MCF 10A (cell line): ENCODE measurements around the gene OXT. TPM values are rescaled to one million over a fixed set of nuclear protein-coding genes. Genes with fewer than 3 reads are reported as not detected.
"Not testable (repeated sequence)": the region's sequence is repeated elsewhere in the genome, so short reads cannot be mapped to it uniquely, and the experiment has no call there.

ENCODE experiments used
- BruUV-seq: library from RNA; stranded (reverse); fragments of 400-500 nt; replicated peaks from 2 replicates; lab custom pipeline; 2021; lab: Mats Ljungman, UMichigan
- CTCF ChIA-PET: fragments of 300-600 bp; sonication (Branson Sonifier 250); formaldehyde crosslinking; extraction: SDS; loops from one replicate; lab custom pipeline; 2021; ENCODE audit warnings: antibody characterized with exemption, inconsistent platforms; lab: Yijun Ruan, JAX
- POLR2A ChIA-PET: fragments of 300-600, 350-650 bp; sonication (Branson Sonifier 250); formaldehyde crosslinking; extraction: SDS; loops from one replicate; lab custom pipeline; 2020; ENCODE audit warnings: antibody characterized with exemption, inconsistent platforms; lab: Yijun Ruan, JAX
- DNase-seq: peaks from one replicate; pipeline ENCODE4 v3.0.0-alpha.2; 2018; ENCODE audit not compliant: unreplicated experiment
- H3K27ac Mint-ChIP-seq: one replicate; pipeline ENCODE4 v1.8.0; 2022; ENCODE audit warnings: mild to moderate bottlenecking, low read depth, mixed read lengths; ENCODE audit not compliant: unreplicated experiment
- H3K27me3 Mint-ChIP-seq: one replicate; pipeline ENCODE4 v1.8.0; 2022; ENCODE audit warnings: mixed read lengths; ENCODE audit not compliant: insufficient read depth, unreplicated experiment
- H3K36me3 Mint-ChIP-seq: one replicate; pipeline ENCODE4 v1.8.0; 2022; ENCODE audit warnings: mild to moderate bottlenecking, moderate library complexity, mixed read lengths; ENCODE audit not compliant: insufficient read depth, unreplicated experiment
- H3K4me1 Mint-ChIP-seq: one replicate; pipeline ENCODE4 v1.8.0; 2022; ENCODE audit warnings: mixed read lengths; ENCODE audit not compliant: insufficient read depth, unreplicated experiment
- H3K4me3 Mint-ChIP-seq: one replicate; pipeline ENCODE4 v1.8.0; 2022; ENCODE audit warnings: mild to moderate bottlenecking, moderate library complexity, mixed read lengths; ENCODE audit not compliant: unreplicated experiment
- H3K9me3 Mint-ChIP-seq: one replicate; pipeline ENCODE4 v1.8.0; 2022; ENCODE audit warnings: mixed read lengths; ENCODE audit not compliant: unreplicated experiment
- intact Hi-C: fragments of 100-400 bp; cut with micrococcal nuclease; formaldehyde crosslinking; loops from 2 replicates; pipeline ENCODE4 v1.14.1; 2022
- total RNA-seq: library from RNA; stranded (reverse); gene quantifications from 2 replicates; pipeline ENCODE4 v1.2.3, GENCODE V29; 2022
- TF ChIP-seq, protein P1 (sequence below): fragments of 200-600 bp; IDR thresholded peaks from one replicate; pipeline ENCODE4 v1.8.0; 2022; ENCODE audit warnings: antibody characterized with exemption, mild to moderate bottlenecking; ENCODE audit not compliant: unreplicated experiment

The OXT gene
- total RNA-seq, 1 experiment from 2014 or later, result not detected

DNA sequence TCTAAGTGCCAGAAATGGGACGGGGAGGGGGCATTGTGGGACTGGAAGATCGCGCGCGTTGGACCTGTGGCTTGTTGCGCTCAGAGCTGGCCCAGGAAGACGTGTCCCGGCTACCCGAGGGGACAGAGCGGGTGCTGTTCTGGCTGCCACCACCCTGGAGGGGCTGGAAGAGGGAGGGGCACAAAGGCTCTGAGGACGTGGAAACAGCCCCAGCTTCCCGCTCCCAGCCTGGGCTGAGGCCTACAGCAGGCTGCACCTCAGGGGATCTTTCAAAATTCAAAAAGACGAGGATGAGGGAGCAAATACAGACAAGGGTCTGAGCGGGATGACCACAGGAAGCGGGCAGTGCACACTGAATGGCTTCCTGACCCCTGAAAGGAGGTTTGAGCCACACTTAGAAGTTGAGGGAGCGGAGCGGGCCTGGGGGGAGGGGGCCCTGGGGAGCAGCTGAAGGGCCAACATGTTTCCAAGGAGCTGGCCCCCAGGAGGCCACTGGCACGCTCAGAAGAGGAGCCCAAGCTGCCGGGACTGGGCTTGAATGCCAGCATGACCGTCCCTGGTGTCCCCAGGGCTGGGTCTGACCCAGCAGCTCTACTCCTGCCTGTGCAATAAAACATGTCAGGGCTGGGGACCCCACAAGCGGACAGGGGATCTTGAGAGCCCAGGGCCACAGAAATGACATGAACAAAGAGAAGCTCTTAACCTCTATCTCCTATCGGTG lies 1.3 kb downstream of the OXT start:
- Mint-ChIP-seq H3K27ac (no peak overlapping the region), H3K27me3 (no peaks in the 10 kb centered on the region), H3K4me1 (peaks cover 12% of the 10 kb centered on the region), H3K9me3 (no peaks in the 10 kb centered on the region), H3K36me3 (no peaks in the 10 kb centered on the region), H3K4me3 (no peak overlapping the region)
- no TSS peak for BruUV-seq
- no peak for DNase-seq
- intact Hi-C loops, result no loop called here
- ChIA-PET POLR2A (no interaction called here), CTCF (interaction anchor here (0.6 to 1.1 kb wide), 4 partner anchors 33 to 599 kb away, joined by 3 to 4 read pairs (median 3); no protein-coding TSS in a partner anchor)
- TF ChIP-seq, protein P1, sequence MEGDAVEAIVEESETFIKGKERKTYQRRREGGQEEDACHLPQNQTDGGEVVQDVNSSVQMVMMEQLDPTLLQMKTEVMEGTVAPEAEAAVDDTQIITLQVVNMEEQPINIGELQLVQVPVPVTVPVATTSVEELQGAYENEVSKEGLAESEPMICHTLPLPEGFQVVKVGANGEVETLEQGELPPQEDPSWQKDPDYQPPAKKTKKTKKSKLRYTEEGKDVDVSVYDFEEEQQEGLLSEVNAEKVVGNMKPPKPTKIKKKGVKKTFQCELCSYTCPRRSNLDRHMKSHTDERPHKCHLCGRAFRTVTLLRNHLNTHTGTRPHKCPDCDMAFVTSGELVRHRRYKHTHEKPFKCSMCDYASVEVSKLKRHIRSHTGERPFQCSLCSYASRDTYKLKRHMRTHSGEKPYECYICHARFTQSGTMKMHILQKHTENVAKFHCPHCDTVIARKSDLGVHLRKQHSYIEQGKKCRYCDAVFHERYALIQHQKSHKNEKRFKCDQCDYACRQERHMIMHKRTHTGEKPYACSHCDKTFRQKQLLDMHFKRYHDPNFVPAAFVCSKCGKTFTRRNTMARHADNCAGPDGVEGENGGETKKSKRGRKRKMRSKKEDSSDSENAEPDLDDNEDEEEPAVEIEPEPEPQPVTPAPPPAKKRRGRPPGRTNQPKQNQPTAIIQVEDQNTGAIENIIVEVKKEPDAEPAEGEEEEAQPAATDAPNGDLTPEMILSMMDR, result no peak

DNA sequence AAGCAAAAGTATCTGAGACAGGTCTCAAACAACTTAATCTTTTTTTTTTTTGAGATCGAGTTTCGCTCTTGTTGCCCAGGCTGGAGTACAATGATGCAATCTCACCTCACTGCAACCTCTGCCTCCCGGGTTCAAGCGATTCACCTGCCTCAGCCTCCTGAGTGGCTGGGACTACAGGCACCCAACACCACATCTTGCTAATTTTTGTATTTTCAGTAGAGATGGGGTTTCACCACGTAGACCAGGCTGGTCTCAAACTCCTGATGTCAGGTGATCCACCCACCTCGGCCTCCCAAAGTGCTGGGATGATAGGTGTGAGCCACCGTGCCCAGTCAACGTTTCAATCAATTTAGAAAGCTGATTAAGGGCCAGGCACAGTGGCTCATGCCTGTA lies 1.8 kb downstream of the OXT start:
- peaks cover 12% of the 10 kb centered on the region for H3K4me1 Mint-ChIP-seq
- H3K27ac Mint-ChIP-seq, H3K9me3 Mint-ChIP-seq, H3K4me3 Mint-ChIP-seq, POLR2A ChIA-PET, BruUV-seq, H3K36me3 Mint-ChIP-seq, H3K27me3 Mint-ChIP-seq, intact Hi-C loops, DNase-seq: not testable (repeated sequence)
- CTCF ChIA-PET, result interaction anchor here (0.9 to 1.2 kb wide), 3 partner anchors 13 to 44 kb away, joined by 3 to 4 read pairs (median 4); no protein-coding TSS in a partner anchor

DNA sequence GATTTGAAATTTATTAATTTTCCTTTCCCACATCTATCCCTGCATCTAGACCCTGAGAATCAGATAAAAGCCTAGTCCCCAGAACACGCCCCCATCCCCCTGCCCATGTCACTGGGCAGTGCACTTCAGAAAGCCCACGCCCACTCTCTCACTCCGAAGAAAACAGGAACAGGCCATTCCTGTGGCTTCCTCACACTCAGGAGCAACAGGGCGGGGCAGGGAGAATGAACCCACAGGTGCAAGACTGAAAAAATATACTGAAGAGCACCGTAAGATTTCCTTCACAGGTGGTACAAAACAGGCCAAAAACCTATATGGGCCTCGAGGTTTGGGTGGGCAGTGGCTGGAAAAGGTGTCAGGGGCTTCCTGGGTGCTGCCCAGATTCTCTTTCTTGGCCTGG lies 3.4 kb downstream of the OXT start:
- Mint-ChIP-seq H3K36me3 (no peaks in the 10 kb centered on the region), H3K9me3 (no peaks in the 10 kb centered on the region), H3K27ac (no peak overlapping the region), H3K4me3 (no peak overlapping the region), H3K27me3 (peaks cover 10% of the 10 kb centered on the region), H3K4me1 (peaks cover 12% of the 10 kb centered on the region)
- POLR2A ChIA-PET, result no interaction called here
- no TSS peak for BruUV-seq
- CTCF ChIA-PET, result interaction anchor here (0.6 to 2.8 kb wide), 6 partner anchors 11 to 521 kb away, joined by 3 to 10 read pairs (median 4); no protein-coding TSS in a partner anchor
- TF ChIP-seq, protein P1, result no peak
- intact Hi-C loops, result no loop called here
- no peak for DNase-seq

DNA sequence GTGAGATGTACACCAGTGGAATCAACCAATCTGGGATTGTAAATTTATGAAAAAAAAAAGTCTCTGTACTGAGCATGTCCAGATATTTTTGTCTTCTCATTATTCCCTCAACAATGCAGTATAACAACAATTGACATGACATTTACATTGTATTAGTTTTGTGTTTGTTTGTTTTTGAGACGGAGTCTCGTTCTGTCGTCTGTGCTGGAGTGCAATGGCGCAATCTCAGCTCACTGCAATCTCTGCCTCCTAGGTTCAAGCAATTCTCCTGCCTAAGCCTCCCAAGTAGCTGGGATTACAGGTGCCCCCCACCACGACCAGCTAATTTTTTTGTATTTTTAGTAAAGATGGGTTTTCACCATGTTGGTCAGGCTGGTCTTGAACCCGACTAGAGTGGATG lies 3.9 kb downstream of the OXT start:
- BruUV-seq, intact Hi-C loops, DNase-seq, H3K4me3 Mint-ChIP-seq, H3K9me3 Mint-ChIP-seq, H3K36me3 Mint-ChIP-seq, H3K27ac Mint-ChIP-seq: not testable (repeated sequence)
- H3K4me1 Mint-ChIP-seq, result peaks cover 12% of the 10 kb centered on the region
- ChIA-PET CTCF (interaction anchor here (0.6 to 2.8 kb wide), 6 partner anchors 11 to 521 kb away, joined by 3 to 14 read pairs (median 6); no protein-coding TSS in a partner anchor), POLR2A (interaction anchor here (0.7 to 1.1 kb wide), 3 partner anchors 26 to 55 kb away, joined by 3 to 4 read pairs (median 3); no protein-coding TSS in a partner anchor)
- H3K27me3 Mint-ChIP-seq, result peaks cover 15% of the 10 kb centered on the region

DNA sequence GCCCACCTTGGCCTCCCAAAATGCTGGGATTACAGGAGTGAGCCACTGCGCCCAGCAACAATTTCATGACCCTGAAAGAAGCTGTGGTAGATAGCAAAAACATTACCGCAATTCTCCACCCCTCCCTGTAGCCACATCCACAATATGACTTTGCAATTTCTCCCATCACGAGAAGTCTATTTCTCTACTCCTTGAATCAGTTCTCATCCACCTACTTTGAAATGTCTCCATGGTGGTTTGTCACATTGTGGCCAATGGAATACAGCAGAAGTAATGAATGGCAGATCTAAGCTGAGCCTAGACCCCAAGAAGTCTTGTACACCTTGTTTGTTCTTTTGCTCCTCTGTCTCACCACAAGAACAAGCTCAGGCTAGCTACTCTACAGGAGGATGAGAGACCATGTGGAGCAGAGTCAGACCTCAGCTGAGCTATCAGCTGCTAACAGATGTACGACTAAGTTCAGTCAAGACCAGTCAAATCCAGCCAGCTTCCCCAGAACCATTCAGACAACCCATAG lies 6.3 kb downstream of the OXT start:
- POLR2A ChIA-PET, result interaction anchor here (0.6 to 1.0 kb wide), 2 partner anchors 24 to 46 kb away, joined by 3 to 5 read pairs; no protein-coding TSS in a partner anchor
- DNase-seq, result no peak

More for the DNA sequence above, 6.3 kb downstream of the OXT start:
- Mint-ChIP-seq H3K9me3 (no peaks in the 10 kb centered on the region), H3K4me3 (no peak overlapping the region), H3K27me3 (peaks cover 37% of the 10 kb centered on the region), H3K4me1 (peaks cover 16% of the 10 kb centered on the region), H3K36me3 (no peaks in the 10 kb centered on the region), H3K27ac (no peak overlapping the region)
- intact Hi-C loops, result no loop called here
- no TSS peak for BruUV-seq
- TF ChIP-seq, protein P1, result no peak
- CTCF ChIA-PET, result interaction anchor here (0.5 to 1.6 kb wide), 21 partner anchors 9 to 1402 kb away, joined by 3 to 25 read pairs (median 3); no protein-coding TSS in a partner anchor
